Measurements from ENCODE around the gene SGCA.

SGCA gene

GRCh38 chr17:50149417-50150353 is 16.1 kb upstream of the SGCA start:
- peak in 2 of 4 experiments; percentile 29 to 35 for DNase-seq

- DNase-seq, result no peak
Measured at GRCh38 chr17:50150354-50151040, 15.3 kb upstream of the SGCA start, which contains the start of gene PPP1R9B. TSS of gene PPP1R9B (minus strand) at chr17:50150677. CDS start at chr17:50150513, 164 bp downstream.

- peak; percentile 61 to 76 (median 73) for DNase-seq
Measured at GRCh38 chr17:50151041-50151936, 14.5 kb upstream of the SGCA start.

GRCh38 chr17:50151937-50152547 is 13.8 kb upstream of the SGCA start:
- DNase-seq, result peak in 2 of 4 experiments; percentile 12 to 23

GRCh38 chr17:50152736-50153135 is 13.1 kb upstream of the SGCA start:
- DNase-seq, result no peak

DNA sequence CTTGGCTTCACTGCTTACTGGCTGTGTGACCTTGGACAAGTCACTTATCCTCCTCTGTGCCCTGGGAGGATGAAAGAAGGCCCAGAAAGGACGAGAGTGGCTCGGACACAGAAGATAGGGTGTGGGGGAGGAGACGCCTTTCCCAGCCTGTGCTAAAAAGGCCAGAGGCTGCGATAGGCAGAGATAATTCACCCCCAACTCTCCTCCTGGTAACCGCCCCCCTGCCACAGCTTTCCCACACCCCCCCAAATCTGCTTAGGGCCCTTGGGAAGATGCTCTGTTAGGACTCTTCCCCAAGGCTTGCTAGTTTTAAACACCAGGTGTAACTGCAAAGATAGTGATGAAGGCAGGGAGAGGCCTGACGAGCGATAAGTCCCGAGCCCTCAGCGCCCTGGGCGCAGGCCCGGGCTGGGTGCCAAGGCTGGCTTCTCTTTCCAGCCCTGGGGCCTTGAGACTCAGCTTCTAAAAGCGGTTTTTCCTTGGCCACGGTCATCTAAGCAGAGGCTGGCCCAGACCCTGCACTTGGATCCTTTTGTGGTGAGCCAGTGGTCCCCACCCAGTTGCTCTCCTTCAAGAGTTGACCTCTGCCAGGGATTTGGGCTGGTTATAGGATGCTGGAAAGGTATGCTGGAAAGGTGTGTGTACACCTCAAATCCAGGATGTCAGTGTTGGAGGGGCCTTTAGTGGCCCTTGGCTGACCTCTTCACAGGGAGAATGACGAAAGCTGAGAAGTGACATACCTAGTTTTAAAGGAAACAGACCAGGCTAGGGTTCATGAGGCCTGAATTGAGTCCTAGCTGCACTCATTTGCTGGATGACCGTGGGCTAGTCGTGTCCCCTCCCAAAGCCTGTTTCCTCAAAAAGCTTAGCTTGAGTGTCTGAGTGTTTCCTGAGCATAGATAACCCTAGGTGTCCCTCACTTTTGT is 11.9 kb upstream of the SGCA start:
- DNase-seq, result no peak

DNA sequence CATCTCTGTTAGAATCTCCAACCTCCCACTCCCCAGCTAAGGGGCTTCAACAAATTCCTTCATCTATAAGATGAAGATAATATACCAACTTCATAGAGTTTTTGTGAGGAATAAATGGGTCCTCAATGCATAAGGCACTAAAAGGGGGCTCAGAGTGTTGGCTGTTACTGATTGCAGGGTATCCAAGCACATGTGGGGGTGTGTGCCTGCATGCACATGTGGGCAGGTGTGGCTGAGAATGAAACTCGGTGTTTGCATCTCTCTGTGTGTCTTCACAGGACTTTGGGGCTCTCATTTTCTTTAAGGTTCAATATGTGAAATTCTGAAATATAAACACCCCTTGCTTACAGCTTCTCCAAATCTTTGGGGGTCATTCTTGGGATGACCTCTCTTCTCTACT is 11.2 kb upstream of the SGCA start:
- no peak for DNase-seq

DNA sequence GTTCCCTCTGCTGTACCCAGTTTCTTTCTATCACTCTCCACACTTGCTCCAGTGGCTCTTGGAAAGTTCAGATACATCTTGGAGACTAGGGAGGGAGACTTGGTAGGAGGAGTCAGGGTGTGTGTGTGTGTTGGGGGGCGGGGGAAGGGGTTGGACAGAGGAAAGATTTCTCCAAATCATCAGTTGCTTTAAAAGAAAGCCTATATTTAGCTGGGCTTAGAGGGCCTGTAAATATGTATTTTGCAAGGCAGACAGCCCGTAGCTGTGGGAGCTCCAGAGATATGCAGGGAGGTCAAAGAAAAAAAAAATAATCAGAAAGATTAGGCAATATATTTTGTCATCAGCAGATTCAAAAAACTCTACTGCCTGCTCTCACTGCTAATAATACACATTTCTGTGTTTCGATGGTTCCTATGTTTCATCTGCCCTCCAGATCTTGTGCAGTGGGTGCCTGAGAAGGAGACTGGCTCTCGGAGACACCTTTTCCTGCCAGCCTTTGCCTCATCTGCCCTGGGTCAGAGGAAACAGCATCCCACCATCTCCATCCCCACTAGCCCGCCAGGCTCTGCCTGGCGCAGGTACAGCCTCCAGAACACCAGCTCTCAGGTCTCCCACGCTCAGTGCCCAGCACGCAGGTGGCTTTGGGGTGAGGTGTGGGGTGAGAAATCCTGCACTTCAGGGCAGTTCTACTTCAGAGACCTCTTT is 10.5 kb upstream of the SGCA start:
- DNase-seq, result no peak

GRCh38 chr17:50157891-50158290 is 7.9 kb upstream of the SGCA start:
- DNase-seq, result no peak

DNA sequence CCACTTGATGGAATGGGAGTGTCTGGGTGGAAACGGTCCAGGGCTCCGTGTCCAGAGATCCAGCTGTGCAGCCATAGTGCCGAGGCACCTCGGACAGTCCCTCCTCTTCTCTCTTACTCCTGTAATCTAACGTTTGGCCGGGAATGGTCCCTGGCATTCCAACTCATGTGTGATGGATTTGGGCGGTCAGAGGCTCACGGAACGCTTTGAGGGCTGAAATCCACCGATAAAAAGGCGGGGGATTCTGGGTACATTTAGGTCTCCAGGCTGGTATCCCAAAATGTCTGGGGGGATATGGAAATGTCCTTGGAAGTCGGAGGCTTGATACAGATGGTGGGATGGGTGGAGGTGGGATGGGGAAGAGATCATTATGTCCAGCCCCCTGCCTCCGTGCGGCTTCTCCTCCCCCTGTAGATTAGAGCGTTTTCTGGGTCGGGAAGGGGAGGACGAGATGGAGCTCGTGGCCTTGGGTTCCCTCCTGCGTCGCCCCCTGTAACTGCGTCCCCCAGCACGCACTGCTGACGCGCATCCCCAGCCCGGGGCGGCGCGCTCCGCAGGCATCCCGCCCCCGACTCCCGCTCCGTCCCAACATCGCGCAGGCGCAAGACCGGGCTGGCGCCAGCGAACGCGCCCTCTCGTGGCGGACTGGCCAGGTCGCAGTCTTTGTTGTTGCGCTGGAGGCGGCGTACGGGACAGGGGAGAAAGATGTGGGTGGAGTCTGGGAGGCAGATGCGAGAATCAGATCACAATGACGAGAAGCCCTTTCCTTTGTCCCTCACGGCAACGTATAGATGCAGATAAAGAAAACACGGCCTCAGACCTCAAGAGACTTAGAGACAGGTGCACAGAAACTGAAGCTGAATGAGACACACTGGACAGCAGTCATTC is 4.5 kb upstream of the SGCA start:
- peak; percentile 82 to 89 (median 86) for DNase-seq

GRCh38 chr17:50161911-50162288 is 3.9 kb upstream of the SGCA start:
- DNase-seq, result no peak

DNA sequence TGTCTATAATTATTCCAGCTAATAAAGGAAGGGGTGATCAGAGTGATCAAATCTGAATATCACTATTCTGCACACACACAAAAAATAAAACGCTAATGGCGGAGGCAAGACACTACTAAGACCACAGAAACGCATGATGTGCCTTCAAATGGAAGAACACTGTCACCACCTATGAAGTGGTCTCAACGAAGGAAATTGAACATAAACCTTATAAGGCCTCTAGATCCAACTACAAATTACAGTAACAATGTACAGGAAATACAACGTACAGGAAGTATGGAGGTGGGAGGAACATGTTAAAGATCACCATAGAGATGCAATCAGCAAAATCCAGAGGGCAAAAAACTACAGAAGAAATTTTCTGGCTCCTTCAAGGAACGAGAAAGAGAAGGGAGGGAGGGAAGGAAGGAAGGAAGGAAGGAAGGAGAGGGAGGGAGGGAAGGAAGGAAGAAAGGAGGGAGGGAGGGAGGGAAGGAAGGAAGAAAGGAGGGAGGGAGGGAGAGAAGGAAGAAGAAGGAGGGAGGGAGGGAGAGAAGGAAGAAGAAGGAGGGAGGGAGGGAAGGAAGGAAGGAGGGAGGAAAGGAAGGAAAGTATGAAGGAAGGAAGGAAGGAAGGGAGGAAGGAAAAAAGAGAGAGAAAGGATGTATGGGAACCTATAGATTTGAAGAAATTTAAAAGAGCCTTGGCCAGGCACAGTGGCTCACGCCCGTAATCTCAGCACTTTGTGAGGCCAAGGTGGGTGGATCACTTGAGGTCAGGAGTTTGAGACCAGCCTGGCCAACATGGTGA is 3.1 kb upstream of the SGCA start:
- DNase-seq, result no peak

- DNase-seq, result no peak
Measured at GRCh38 chr17:50163843-50164696, 1.7 kb upstream of the SGCA start.

GRCh38 chr17:50164697-50164988 is 1.2 kb upstream of the SGCA start:
- DNase-seq, result no peak

- no peak for DNase-seq
Measured at GRCh38 chr17:50165066-50165465, 739 bp upstream of the SGCA start.

DNA sequence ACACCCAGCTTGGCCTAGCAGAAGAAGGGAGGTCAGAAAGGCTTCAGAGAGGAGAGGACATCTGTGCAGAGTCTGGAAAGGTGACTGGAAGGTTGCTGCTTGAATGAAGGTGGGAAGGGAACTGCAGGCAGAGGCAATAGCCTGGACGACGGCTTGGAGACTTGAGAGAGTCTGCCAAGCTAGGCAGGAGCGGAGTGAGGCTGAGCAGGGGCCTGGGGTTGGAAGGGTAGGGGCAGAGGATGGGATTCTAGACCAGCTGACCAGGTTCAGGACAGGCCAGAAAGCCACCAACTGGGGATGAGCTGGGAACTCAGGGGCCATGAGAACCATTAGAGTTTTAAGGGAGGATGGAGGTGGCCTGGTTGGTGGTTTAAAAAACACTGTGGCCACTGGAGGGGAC is 339 bp upstream of the SGCA start:
- no peak for DNase-seq

DNA sequence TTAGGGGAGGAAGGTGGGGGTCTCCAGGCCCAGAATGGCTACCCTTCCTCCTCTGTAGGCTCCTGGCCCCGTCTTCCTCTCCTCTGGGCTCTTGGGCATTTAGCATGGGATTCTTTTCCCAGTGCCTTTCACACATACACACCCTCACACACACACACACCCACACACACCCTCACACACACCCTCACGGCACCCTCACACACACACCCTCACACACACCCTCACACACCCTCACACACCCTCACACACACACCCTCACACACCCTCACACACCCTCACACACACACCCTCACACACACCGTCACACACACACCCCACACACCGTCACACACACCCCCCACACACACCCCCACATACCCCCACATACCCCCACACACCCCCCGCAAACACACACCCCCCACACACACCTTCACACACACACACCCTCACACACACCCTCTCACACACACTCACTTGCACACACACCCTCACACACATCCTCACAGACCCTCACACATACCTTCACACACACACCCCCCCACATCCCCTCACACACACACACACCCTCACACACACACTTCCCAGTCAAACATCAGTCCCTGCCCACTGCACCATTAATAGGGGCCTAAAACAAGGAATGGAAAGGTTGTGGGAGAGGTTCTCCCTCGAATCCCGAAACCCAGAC is 845 bp downstream of the SGCA start:
- DNase-seq, result no peak

All from activated CD4-positive, CD25-positive, alpha-beta regulatory T cell (primary cell).